ENCODE measurements around the gene CAMK1D. TPM values are rescaled to one million over a fixed set of nuclear protein-coding genes. Genes with fewer than 3 reads are reported as not detected.

Gene CAMK1D
- total and polyA plus RNA-seq, 2 donors (not counting 3 experiments of a cell fraction or from before 2014, with no cell fraction given): 0.37 to 4.2 TPM

DNA sequence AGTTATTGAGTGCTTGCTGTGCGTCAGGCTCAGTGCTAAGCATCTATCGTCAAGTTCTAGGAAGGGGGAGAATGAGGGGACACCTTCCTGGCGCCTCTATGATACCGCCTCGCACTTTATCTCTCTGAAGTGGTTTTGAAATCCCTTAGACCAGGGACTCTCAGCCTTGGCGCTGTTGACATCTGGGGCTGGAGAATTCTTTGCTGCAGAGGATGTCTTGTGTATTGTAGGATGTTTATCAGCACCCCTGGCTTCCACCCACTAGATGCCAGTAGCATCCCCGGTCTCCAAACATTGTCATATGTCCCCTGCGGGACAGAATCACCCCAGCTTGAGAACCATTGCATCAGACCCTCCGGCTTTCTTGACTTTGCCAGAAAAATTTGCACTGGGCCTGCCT lies 366.7 kb downstream of the CAMK1D start:
- Histone ChIP-seq H3K4me2 (ENCODE audit: insufficient read depth, low read length) (no peak overlapping the region), H3K27me3 (ENCODE audit: control insufficient read depth in 2 of 2, insufficient read depth in 2 of 2, low read length in 2 of 2) (no peaks in the 10 kb centered on the region), H2AFZ (ENCODE audit: low read depth, low read length) (no peak overlapping the region), H3K9me1 (replicated peaks; ENCODE audit: control insufficient read depth, extremely low read depth, insufficient read depth, low read length) (no peaks in the 10 kb centered on the region), H3K36me3 (ENCODE audit: control insufficient read depth in 2 of 2, extremely low read depth in 1 of 2, insufficient read depth in 2 of 2, low read length in 2 of 2) (no peaks in the 10 kb centered on the region), H3K27ac (ENCODE audit: insufficient read depth, low read depth, low read length) (no peak overlapping the region), H3K9ac (replicated peaks; ENCODE audit: extremely low read depth, insufficient read depth, low read length) (no peak overlapping the region), H4K20me1 (replicated peaks; ENCODE audit: control insufficient read depth, extremely low read depth, insufficient read depth, low read length) (no peaks in the 10 kb centered on the region), H3K9me3 (replicated peaks; ENCODE audit: control insufficient read depth, insufficient read depth, low read length) (no peaks in the 10 kb centered on the region), H3K79me2 (ENCODE audit: control insufficient read depth, insufficient read depth, low read length) (no peaks in the 10 kb centered on the region), H3K4me3 (replicated peaks in 1 of 3; ENCODE audit: insufficient read depth in 1 of 3, low read depth in 1 of 3, low read length in 3 of 3) (no peak overlapping the region), H3K4me1 (ENCODE audit: control insufficient read depth, extremely low read depth, insufficient read depth, low read length) (peaks cover 28% of the 10 kb centered on the region)
- intact Hi-C loops (cut with micrococcal nuclease) (no loop called here), dilution Hi-C loops (cut with MboI; ENCODE audit: extremely low pct_ligation_motif_present, low sequenced_read_pairs) (no loop called here)
- TF ChIP-seq POLR2AphosphoS5 (IDR thresholded peaks at IDR 0.05; ENCODE audit: insufficient read depth, low read depth, low read length): no peak
- no peak for TF ChIP-seq MAX (IDR thresholded peaks at IDR 0.05; ENCODE audit: insufficient read depth, insufficient read length)
- TF ChIP-seq FOS (IDR thresholded peaks at IDR 0.05; ENCODE audit: borderline replicate concordance, insufficient read depth, low read length): no peak
- TF ChIP-seq JUN (IDR thresholded peaks at IDR 0.05; ENCODE audit: borderline replicate concordance, insufficient read depth, insufficient read length, low read depth): no peak
- no peak for TF ChIP-seq EZH2 (IDR thresholded peaks at IDR 0.05; ENCODE audit: borderline replicate concordance, low read depth, low read length, severe bottlenecking)
- TF ChIP-seq GATA2 (IDR thresholded peaks at IDR 0.05; ENCODE audit: insufficient read depth, insufficient read length, low read depth, low read length): no peak
- CTCF ChIA-PET: interaction anchor here (1.6 kb wide), 1 partner anchor 451 kb away, joined by 6 read pairs; no protein-coding TSS in a partner anchor
- BruUV-seq (replicated peaks): no TSS peak
- FAIRE-seq: no peak
- no peak for DNase-seq (ENCODE audit: low read depth, low spot score)
- POLR2A ChIA-PET: no interaction called here

DNA sequence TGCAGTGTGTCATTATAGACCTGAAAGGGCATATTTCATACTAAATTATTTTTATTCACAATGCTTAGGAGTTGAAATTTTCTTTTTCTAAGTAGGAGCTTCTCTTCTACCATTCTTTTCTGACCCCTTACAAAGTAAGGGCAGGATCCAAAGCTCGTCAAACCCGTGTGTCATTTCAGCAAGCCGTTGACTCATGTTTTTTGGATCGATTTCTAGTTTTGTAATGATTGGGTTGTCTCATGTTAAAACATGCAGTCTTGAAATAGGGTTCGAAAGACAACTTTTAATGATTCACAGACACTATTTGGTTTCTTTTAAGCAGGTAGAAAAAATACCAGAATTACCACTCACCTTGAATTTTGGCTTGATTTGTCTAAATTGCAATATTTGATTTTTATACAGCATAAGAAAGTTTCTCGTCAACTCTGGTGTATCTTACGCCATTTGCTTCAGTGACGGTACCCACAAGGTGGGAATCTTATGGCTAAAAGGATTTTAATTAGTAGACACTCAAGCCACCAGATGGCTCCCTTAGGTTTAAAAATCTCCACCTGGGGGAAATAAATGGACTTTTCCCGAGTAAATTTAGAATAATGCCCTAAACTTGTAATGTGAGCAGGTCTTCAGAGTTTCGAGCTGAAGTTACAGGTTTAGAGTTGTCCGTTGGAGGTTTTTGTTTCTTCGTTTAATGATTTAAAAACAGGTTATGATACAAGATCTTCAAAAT lies 368.8 kb downstream of the CAMK1D start:
- DNase-seq (ENCODE audit: low read depth, low spot score) (no peak), FAIRE-seq (peak; percentile 50)
- Histone ChIP-seq H4K20me1 (replicated peaks; ENCODE audit: control insufficient read depth, extremely low read depth, insufficient read depth, low read length) (no peaks in the 10 kb centered on the region), H3K36me3 (ENCODE audit: control insufficient read depth in 2 of 2, extremely low read depth in 1 of 2, insufficient read depth in 2 of 2, low read length in 2 of 2) (no peaks in the 10 kb centered on the region), H3K4me1 (ENCODE audit: control insufficient read depth, extremely low read depth, insufficient read depth, low read length) (peaks cover 23% of the 10 kb centered on the region), H3K9ac (replicated peaks; ENCODE audit: extremely low read depth, insufficient read depth, low read length) (no peak overlapping the region), H3K79me2 (ENCODE audit: control insufficient read depth, insufficient read depth, low read length) (no peaks in the 10 kb centered on the region), H3K27me3 (ENCODE audit: control insufficient read depth in 2 of 2, insufficient read depth in 2 of 2, low read length in 2 of 2) (no peaks in the 10 kb centered on the region), H3K9me1 (replicated peaks; ENCODE audit: control insufficient read depth, extremely low read depth, insufficient read depth, low read length) (no peaks in the 10 kb centered on the region), H3K4me2 (ENCODE audit: insufficient read depth, low read length) (no peak overlapping the region), H2AFZ (ENCODE audit: low read depth, low read length) (no peak overlapping the region), H3K9me3 (replicated peaks; ENCODE audit: control insufficient read depth, insufficient read depth, low read length) (no peaks in the 10 kb centered on the region), H3K27ac (ENCODE audit: insufficient read depth, low read depth, low read length) (no peak overlapping the region), H3K4me3 (replicated peaks in 1 of 3; ENCODE audit: insufficient read depth in 1 of 3, low read depth in 1 of 3, low read length in 3 of 3) (no peak overlapping the region)
- dilution Hi-C loops (cut with MboI; ENCODE audit: extremely low pct_ligation_motif_present, low sequenced_read_pairs) (no loop called here), intact Hi-C loops (cut with micrococcal nuclease) (no loop called here)
- no peak for TF ChIP-seq FOS (IDR thresholded peaks at IDR 0.05; ENCODE audit: borderline replicate concordance, insufficient read depth, low read length)
- no peak for TF ChIP-seq MYC (IDR thresholded peaks at IDR 0.05; ENCODE audit: low read depth, low read length)
- no peak for TF ChIP-seq GATA2 (IDR thresholded peaks at IDR 0.05; ENCODE audit: insufficient read depth, insufficient read length, low read depth, low read length)
- no peak for TF ChIP-seq EZH2 (IDR thresholded peaks at IDR 0.05; ENCODE audit: borderline replicate concordance, low read depth, low read length, severe bottlenecking)
- TF ChIP-seq CTCF (IDR thresholded peaks at IDR 0.05; ENCODE audit: extremely low read depth in 1 of 2, insufficient read depth in 1 of 2, low read depth in 1 of 2, low read length in 2 of 2): no peak
- no peak for TF ChIP-seq POLR2A (IDR thresholded peaks at IDR 0.05; ENCODE audit: low read depth, low read length)
- TF ChIP-seq MAX (IDR thresholded peaks at IDR 0.05; ENCODE audit: insufficient read depth, insufficient read length): no peak
- no peak for TF ChIP-seq JUN (IDR thresholded peaks at IDR 0.05; ENCODE audit: borderline replicate concordance, insufficient read depth, insufficient read length, low read depth)
- TF ChIP-seq POLR2AphosphoS5 (IDR thresholded peaks at IDR 0.05; ENCODE audit: insufficient read depth, low read depth, low read length): no peak
- no TSS peak for BruUV-seq (replicated peaks)
- ChIA-PET CTCF (interaction anchor here (1.0 to 2.2 kb wide), 7 partner anchors 10 to 381 kb away, joined by 3 to 13 read pairs (median 4); partner anchors contain the start of gene OPTN), POLR2A (no interaction called here)

All from endothelial cell of umbilical vein (primary cell).